Esophagus muscularis mucosa (tissue), 4 donors: ENCODE data around the gene PRKAR1B. TPM values are rescaled to one million over a fixed set of nuclear protein-coding genes. Genes with fewer than 3 reads are reported as not detected.

Source experiments
- DNase-seq: peaks from one replicate; pipeline ENCODE4 v3.0.0-alpha.2; 2017; ENCODE audit errors: extremely low spot score
- H3K27ac ChIP-seq, 4 donors: fragments of 200-600 bp; sonication (generic); replicated peaks in 1 of 4; 1 replicate in 3 of 4; 2 replicates in 1 of 4; pipeline ENCODE4 v1.5.1; 2016 to 2019; ENCODE audit warnings: mild to moderate bottlenecking in 1 of 4
- H3K27me3 ChIP-seq, 4 donors: fragments of 200-600 bp; sonication (generic); one replicate each; pipeline versions ENCODE4 v1.5.1 to v1.6.0; 2016 to 2019
- H3K36me3 ChIP-seq, 4 donors: fragments of 200-600 bp; sonication (generic); one replicate each; pipeline ENCODE4 v1.5.1; 2016 to 2019
- H3K4me1 ChIP-seq, 4 donors: fragments of 200-600 bp; sonication (generic); one replicate each; pipeline ENCODE4 v1.5.1; 2016 to 2019
- H3K4me3 ChIP-seq, 4 donors: fragments of 200-600 bp; sonication (generic); 1 replicate in 2 of 4; 2 replicates in 2 of 4; pipeline ENCODE4 v1.5.1; 2016 to 2019; ENCODE audit warnings: mild to moderate bottlenecking in 4 of 4, moderate library complexity in 1 of 4
- H3K9me3 ChIP-seq, 4 donors: fragments of 200-600 bp; sonication (generic); 1 replicate in 3 of 4; 2 replicates in 1 of 4; pipeline ENCODE4 v1.5.1; 2016 to 2019
- EP300 ChIP-seq: sonication (generic); formaldehyde crosslinking; IDR thresholded peaks from one replicate; pipeline ENCODE4 v1.6.1; 2017; ENCODE audit warnings: antibody characterized with exemption
- POLR2A ChIP-seq: fragments of 450-650 bp; IDR thresholded peaks from one replicate; pipeline ENCODE4 v1.6.1; 2017; ENCODE audit warnings: antibody characterized with exemption, moderate library complexity, mild to moderate bottlenecking, low read depth
- POLR2AphosphoS5 ChIP-seq, 2 donors: sonication (generic); formaldehyde crosslinking; IDR thresholded peaks; one replicate each; pipeline ENCODE4 v1.6.1; 2017; ENCODE audit warnings: antibody characterized with exemption in 2 of 2
- WGBS: methylation state at CpG from one replicate; pipeline ENCODE4 v1.1.5; 2018; 5-methylcytosine and 5-hydroxymethylcytosine counted together
- intact Hi-C: fragments of 100-400 bp; cut with DNase I; formaldehyde crosslinking; loops from one replicate; pipeline ENCODE4 v1.15.1; 2023
- total RNA-seq, 4 donors: library from RNA; depleted of rRNA; stranded (reverse); fragments of >200 nt; gene quantifications; one replicate each; pipeline versions ENCODE4 v1.1.0 to v1.2.1, GENCODE V29; 2016
- TF ChIP-seq, protein P1 (sequence below), 3 experiments: fragments of 200-600 bp in 2 of 3; fragments of 450-650 bp in 1 of 3; sonication (generic) in 2 of 3; IDR thresholded peaks; one replicate each; pipeline ENCODE4 v1.5.1; 2017 to 2019; ENCODE audit warnings: antibody characterized with exemption in 3 of 3, mild to moderate bottlenecking in 2 of 3, moderate library complexity in 1 of 3

The PRKAR1B gene
- total RNA-seq, 4 donors from 2014 or later = 15.4 to 46.9 (median 31.4) TPM

DNA sequence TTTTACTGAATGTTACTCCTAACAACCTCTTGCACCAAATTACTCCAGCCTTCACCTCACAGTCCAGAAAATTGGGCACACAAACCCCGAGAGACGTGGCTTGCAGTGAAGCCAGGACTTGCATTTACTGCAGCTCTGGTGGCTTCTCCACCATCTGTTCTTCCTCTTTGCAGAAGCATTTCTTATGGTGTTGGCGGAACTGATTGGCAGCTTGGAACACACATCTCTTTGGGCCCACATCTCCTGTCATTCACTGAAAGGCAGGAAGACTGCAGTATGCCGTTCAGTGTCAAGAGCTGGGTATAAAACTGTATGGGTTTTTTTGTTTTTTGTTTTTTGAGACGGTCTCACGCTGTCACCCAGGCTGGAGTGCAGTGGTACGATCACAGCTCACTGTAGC lies 38.3 kb upstream of the PRKAR1B start:
- Histone ChIP-seq H3K27me3 (no peaks in the 10 kb centered on the region), H3K9me3 (no peaks in the 10 kb centered on the region), H3K4me3 (no peak overlapping the region), H3K4me1 (peaks cover 8 to 17% (median 14%) of the 10 kb centered on the region in 4 donors), H3K36me3 (peaks cover 36 to 78% (median 58%) of the 10 kb centered on the region in 4 donors), H3K27ac (no peak overlapping the region)
- WGBS = 90% methylated on average over 7 of the region's 7 CpGs
- DNase-seq = no peak
- no peak for TF ChIP-seq EP300
- TF ChIP-seq POLR2AphosphoS5 (IDR thresholded peaks at IDR 0.05) = no peak
- TF ChIP-seq POLR2A = no peak
- TF ChIP-seq, protein P1, sequence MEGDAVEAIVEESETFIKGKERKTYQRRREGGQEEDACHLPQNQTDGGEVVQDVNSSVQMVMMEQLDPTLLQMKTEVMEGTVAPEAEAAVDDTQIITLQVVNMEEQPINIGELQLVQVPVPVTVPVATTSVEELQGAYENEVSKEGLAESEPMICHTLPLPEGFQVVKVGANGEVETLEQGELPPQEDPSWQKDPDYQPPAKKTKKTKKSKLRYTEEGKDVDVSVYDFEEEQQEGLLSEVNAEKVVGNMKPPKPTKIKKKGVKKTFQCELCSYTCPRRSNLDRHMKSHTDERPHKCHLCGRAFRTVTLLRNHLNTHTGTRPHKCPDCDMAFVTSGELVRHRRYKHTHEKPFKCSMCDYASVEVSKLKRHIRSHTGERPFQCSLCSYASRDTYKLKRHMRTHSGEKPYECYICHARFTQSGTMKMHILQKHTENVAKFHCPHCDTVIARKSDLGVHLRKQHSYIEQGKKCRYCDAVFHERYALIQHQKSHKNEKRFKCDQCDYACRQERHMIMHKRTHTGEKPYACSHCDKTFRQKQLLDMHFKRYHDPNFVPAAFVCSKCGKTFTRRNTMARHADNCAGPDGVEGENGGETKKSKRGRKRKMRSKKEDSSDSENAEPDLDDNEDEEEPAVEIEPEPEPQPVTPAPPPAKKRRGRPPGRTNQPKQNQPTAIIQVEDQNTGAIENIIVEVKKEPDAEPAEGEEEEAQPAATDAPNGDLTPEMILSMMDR (IDR thresholded peaks at IDR 0.05) = no peak
- intact Hi-C loops = no loop called here

DNA sequence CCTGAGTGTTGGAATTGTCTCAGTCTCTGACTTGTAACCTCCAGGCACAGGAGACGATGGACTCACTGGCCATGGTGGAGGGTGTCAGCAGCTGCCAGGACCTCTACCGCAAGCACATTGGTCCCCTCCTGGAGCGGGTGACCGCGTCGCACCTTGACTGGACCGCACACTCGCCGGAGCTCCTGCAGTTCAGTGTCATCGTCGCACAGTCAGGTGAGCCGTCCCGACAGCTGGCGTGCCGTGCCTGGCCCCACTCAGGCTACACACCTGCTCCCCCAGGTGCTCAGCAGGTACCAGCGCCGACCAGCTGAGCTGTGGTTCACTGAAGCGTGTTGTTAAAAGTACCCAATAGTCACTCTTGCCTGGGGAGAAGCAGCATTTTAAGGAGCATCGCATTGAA lies 36.7 kb upstream of the PRKAR1B start:
- 100% methylated on average over 1 of the region's 19 CpGs for WGBS
- TF ChIP-seq POLR2AphosphoS5 (IDR thresholded peaks at IDR 0.05) (no peak), EP300 (no peak), POLR2A (no peak)
- TF ChIP-seq, protein P1 (IDR thresholded peaks at IDR 0.05) = no peak
- Histone ChIP-seq H3K4me1 (peaks cover 0 to 2% (median under 1%) of the 10 kb centered on the region in 4 donors), H3K27me3 (no peaks in the 10 kb centered on the region), H3K36me3 (peaks cover 36 to 86% (median 64%) of the 10 kb centered on the region in 4 donors), H3K27ac (no peak overlapping the region), H3K9me3 (no peaks in the 10 kb centered on the region), H3K4me3 (no peak overlapping the region)
- DNase-seq = no peak
- intact Hi-C loops = no loop called here

DNA sequence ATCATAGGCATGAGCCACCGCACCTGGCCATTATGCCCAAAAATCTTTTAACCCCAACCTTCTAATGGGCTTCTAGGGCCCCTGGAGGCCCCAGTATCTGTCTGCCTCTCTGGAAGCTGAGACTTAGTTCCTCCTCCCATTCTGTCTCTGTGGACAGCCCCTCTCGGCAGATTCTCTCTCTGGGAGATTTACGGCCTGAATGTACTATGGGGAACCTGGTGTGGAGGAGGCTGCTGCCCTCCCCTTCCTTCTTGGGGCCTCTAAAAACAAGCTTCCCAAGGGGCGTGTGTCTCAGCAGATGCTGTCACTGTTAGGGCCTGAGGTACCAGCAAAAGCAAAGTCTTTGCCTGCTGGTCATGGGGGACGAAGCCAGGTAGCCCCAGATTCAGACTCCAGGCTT lies 35.8 kb upstream of the PRKAR1B start:
- H3K27me3 ChIP-seq = no peaks in the 10 kb centered on the region
- H3K4me3 ChIP-seq = no peak overlapping the region
- no peak for TF ChIP-seq EP300
- TF ChIP-seq, protein P1 (IDR thresholded peaks at IDR 0.05) = no peak
- TF ChIP-seq POLR2AphosphoS5 (IDR thresholded peaks at IDR 0.05) = no peak
- no peak for DNase-seq
- WGBS = 62% methylated on average over 2 of the region's 5 CpGs
- H3K36me3 ChIP-seq = peaks cover 39 to 93% (median 72%) of the 10 kb centered on the region in 4 donors
- no peak overlapping the region for H3K27ac ChIP-seq
- H3K4me1 ChIP-seq = peaks cover 0 to 3% (median 0%) of the 10 kb centered on the region in 4 donors
- intact Hi-C loops = no loop called here
- H3K9me3 ChIP-seq = no peaks in the 10 kb centered on the region

DNA sequence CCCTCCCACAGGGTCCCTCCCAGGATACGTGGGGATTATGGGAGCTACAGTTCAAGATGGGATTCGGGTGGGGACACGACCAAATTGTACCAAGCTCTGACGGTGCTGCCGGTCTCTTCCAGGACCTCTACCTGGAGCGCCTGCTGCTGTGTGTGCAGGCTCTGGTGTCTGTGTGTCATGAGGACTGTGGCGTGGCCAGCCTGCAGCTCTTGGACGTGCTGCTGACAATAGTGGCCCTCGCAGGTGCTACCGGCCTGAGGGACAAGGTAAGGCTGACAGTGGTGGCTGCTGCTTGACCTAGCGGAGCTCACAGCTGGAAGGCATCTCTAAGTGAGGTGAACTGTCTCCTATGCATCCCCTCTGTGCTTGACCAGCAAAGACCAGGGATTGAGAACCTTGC lies 34.5 kb upstream of the PRKAR1B start:
- Histone ChIP-seq H3K4me3 (no peak overlapping the region), H3K36me3 (peaks cover 52 to 96% (median 85%) of the 10 kb centered on the region in 4 donors), H3K27me3 (no peaks in the 10 kb centered on the region), H3K27ac (no peak overlapping the region), H3K9me3 (no peaks in the 10 kb centered on the region), H3K4me1 (peaks cover 0 to 13% (median 2%) of the 10 kb centered on the region in 4 donors)
- intact Hi-C loops = no loop called here
- WGBS = 80% methylated on average over 1 of the region's 11 CpGs
- DNase-seq = no peak
- TF ChIP-seq, protein P1 (IDR thresholded peaks at IDR 0.05) = no peak
- TF ChIP-seq EP300 (no peak), POLR2A (no peak), POLR2AphosphoS5 (IDR thresholded peaks at IDR 0.05) (no peak)

DNA sequence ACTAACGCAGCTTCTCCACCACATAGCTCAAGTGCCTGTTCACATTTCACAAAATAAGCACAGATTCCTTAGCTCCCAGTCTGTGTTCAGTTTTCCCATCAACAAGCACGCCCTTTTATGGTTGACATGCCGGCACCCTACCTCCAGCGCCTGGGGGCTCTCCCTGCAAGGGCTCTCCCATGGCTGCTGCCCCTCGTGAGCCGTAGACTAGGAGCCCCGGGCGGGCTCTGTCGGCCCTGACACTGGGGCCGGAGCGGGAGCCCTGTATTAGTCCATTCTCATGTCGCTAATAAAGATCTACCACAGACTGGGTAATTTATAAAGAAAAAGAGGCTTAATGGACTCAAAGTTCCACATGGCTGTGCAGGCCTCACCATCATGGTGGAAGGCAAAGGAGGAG lies 34.0 kb upstream of the PRKAR1B start:
- Histone ChIP-seq H3K4me1 (peaks cover 0 to 13% (median 2%) of the 10 kb centered on the region in 4 donors), H3K36me3 (peaks cover 52 to 97% (median 87%) of the 10 kb centered on the region in 4 donors), H3K4me3 (no peak overlapping the region), H3K27ac (no peak overlapping the region), H3K9me3 (no peaks in the 10 kb centered on the region), H3K27me3 (no peaks in the 10 kb centered on the region)
- TF ChIP-seq, protein P1 (IDR thresholded peaks at IDR 0.05) = no peak
- TF ChIP-seq POLR2AphosphoS5 (IDR thresholded peaks at IDR 0.05) (no peak), EP300 (no peak), POLR2A (no peak)
- intact Hi-C loops = no loop called here
- DNase-seq = no peak
- 97% methylated on average over 6 of the region's 12 CpGs for WGBS
